NCI-H510A treated with DMSO at 0.1 percent for 48 hours (cell line): ENCODE measurements around the gene TBC1D2B.
A peak's percentile ranks its signal among the peaks of the same experiment; 100 is the strongest.

Source experiments
- DNase-seq: peaks from one replicate; lab custom pipeline; 2025; lab: John Stamatoyannopoulos, UW

TBC1D2B gene

DNA sequence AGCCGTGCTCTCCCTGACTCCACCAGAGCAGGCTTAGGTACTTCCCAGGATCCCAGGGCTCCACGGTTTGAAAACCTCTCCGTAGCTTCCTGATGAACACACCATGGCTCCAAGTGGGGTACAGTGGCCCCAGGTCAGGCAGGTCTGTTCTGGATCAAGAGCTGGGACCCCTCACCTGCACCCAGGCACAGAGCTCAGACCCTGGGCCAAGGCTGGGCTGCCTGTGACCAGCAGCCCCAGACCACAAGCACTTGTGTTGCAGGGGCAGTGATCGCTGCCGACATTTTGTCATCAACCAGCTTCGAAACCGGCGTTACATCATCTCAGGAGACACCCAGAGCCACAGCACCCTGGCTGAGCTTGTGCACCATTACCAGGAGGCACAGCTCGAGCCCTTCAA, 20.2 kb upstream of the TBC1D2B start:
- no peak for DNase-seq

DNA sequence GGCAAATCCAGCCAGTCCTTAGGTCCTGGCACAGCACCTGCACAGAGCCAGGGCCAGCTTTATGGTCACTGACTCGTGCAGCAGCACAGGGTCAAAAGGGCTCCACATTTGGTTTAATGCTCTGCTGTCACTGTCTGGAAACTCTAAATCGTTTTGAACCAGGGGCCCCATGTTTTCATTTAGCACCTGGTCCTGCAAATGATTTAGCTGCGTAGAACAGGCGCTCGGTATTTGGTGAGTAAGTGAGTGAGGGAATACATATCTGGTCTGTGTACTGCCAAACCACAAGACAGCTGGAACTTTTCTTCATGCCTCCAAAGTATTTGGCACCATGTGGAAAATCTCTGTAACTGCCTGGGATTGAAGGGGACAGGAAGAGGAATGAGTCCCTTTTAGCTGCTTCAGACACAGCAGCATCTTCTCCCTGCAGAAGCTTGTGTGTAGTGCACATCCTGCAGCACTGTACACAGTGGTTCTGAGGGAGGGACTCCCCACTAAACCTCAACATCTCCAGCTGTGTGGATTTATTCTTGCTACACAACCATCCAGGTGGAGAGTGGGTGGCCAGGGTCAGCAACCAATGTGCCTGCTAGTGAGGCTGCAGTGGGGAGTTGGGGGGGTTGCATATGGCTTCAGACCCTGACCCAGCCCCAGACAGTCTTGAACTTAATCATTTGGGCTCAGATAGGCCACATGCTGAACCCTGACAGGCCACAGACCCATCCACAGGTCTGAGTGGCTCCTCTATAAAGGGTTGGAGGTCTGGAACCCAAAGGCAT, 15.9 kb upstream of the TBC1D2B start:
- DNase-seq = no peak

GRCh38 chr15:78092261-78093041, 14.9 kb upstream of the TBC1D2B start, which contains the start of gene SH2D7:
SH2D7 (plus strand) TSS chr15:78092561; CDS start chr15:78092585, 24 bp downstream.
- no peak for DNase-seq

DNA sequence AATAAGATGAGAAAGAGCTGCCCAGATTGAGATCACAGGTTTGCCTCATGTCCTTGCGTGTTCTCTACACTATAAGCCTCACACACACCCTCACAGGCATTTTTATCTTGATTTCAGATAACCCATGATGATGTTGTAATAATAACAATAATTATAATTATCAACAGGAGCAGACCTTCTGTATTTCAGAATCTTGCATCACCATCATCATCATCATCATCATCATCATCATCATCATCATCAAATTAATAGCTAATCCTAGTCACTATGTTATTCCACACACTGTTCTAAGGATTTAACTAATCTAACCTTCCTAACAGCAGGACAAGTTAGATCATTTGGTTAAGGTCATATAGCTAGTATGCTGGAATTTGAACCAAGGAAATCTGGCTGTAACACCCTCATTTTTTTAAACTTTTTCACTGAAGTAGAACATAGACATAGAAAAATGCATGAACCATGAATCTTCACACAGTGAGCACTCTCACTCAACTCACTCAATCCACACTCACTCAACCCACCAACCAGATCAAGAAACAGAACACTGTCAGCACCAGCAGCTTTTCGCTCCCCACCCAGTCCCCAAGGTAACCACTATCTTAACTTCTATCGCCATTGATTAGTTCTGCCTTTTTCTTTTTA, 13.0 kb upstream of the TBC1D2B start:
- DNase-seq = no peak

- DNase-seq = no peak
These were observed 11.2 kb upstream of the TBC1D2B start for GRCh38 chr15:78088773-78089080.

DNA sequence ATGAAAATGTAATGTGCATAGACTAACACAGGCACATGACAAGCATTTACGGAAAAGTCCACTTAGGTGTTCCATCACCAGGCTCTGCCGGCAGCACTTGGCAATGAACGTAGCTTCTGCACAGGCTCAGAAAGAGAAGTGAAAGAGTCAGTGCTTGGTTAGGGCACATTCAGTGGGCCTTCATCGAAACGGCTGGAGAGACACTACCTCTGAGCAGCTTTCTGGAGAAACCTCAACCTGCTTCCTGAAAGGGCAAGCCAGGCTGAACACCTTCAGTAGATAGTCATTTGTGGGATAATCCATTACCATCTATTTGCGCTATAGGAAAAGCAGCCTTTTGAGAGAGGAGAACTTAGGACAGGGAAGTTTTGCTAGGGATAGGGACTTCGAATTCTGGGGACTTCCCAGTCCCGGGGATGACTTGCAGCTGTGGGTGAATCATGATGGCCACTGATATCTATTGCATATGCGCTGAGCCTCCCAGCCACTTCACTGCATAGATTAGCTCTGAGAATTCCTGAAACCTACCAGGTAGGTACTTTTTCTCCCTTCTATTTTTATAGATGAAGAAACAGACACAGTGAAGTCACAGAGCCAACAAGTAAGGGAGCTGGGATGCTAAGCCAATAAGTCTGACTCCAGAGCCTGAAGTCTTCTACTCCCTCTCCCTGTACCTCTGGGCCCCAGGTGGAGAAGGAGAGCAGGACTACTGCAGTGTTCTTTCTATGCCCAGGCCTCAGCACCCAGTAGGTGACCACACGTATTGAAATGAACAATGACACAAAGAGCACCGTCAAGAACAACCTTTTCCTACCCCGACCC, 10.7 kb upstream of the TBC1D2B start:
- DNase-seq = no peak

DNA sequence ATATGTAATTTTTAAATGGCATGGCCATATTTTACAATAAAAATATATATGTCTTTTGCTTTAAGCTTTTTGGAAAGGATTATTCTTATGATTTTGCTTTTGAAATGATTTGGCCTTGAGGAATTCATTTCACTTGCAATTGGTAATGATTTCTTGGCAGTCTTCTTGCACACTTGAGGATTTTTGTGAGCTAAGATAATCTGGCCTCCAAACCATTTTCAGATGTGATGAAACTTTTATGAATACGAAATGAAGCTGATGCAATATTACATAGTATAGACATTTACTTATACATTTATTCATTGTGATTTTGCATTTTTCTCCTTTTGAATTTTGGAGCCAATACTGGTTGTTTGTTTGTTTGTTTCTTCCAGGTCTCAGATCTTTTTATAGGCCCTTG, 8.4 kb upstream of the TBC1D2B start:
- no peak for DNase-seq

DNA sequence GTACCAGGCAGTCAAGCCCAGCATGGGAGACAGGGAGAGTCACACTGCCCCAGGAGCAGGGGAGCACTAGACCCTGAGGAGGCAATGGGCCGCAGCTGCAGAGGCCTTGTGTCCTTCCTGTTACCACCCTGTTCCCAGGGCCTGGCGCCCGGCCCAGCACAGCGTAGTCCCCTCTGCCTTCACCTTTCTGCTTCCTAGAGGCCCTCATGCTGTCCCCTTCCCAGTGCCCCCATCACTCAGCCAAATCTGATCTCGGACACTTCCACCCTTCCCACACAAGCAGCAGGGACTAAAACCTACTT, 6.9 kb upstream of the TBC1D2B start:
- DNase-seq = no peak

GRCh38 chr15:78083687-78084448, 6.4 kb upstream of the TBC1D2B start:
- no peak for DNase-seq

DNA sequence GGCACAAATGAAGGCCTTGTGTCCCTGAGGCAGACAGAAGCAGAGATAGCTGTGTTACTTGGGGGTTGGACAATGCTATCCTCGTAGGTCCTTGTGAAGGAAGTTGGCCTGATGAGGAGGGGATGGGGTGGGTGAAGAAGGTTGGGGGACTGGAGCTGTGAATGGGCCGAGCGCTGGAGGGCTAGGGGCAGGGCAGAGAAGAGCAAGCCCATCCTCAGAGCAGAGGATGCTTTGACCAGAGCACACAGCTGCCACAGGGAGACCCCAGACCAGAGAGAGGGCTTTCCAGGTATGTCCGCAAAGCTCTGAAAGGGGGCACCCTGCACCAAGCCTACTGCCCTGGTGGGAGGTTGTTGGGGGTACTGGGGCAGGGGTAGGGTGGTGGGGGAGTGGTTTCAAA, 5.7 kb upstream of the TBC1D2B start:
- no peak for DNase-seq

GRCh38 chr15:78082743-78083110, 5.2 kb upstream of the TBC1D2B start:
- no peak for DNase-seq

- DNase-seq = no peak
These were observed 4.7 kb upstream of the TBC1D2B start for GRCh38 chr15:78082106-78082742.

- no peak for DNase-seq
These were observed 2.6 kb upstream of the TBC1D2B start for GRCh38 chr15:78080088-78080460.

DNA sequence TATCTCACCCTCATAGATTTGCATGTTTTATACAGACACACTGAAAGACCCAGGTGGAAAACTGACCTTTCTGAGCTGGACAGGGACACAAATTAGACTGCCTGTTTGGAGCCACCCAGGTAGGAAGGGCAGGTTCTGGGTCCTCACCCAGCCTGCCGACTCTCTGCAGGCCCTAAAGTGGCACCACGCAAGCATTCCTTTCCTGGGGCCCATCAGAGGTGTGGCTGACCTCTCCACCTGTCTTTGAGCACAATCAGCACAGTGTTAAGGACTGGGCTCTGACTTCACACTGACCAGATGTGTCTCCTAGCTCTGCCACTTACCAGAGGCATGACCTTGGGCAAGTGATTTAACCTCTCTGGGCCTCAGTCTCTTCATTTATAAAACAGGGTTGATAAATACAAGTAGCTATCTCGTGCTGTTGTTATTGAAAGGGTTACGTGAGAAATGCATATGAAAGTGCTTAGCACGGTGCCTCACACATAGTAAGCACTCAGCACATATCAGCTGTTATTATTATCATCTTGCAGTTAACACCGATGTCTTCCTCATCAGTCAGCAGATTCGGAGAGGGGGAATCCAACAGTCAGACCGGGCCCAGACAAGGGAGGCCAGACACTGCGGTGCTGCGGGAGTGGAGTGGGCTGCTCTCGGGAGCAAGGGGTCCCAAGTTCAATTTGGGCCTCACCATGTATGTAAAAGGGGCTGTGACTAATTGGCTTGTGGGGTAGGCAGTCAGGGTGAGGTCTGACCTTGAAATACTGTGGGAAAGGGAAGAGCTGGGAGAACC, 2.0 kb upstream of the TBC1D2B start:
- no peak for DNase-seq

DNA sequence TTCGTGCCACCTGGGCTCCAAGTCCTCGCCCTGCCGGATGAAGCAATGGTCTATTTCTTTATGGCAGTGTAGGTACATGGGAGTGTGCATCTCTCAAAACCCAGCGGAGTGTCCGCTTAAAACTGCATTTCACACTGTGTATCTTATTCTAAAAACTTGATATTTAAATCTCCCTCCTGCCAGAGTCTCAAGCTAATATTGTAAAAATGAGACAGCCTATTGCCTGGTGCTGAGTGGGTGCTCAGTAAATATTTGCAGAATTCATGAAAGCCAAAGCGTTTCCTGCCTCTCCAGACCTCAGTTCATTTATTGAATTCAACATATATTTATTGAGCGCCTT, 330 bp upstream of the TBC1D2B start:
- DNase-seq = no peak

GRCh38 chr15:78076231-78077052, 1.1 kb downstream of the TBC1D2B start:
- no peak for DNase-seq

DNA sequence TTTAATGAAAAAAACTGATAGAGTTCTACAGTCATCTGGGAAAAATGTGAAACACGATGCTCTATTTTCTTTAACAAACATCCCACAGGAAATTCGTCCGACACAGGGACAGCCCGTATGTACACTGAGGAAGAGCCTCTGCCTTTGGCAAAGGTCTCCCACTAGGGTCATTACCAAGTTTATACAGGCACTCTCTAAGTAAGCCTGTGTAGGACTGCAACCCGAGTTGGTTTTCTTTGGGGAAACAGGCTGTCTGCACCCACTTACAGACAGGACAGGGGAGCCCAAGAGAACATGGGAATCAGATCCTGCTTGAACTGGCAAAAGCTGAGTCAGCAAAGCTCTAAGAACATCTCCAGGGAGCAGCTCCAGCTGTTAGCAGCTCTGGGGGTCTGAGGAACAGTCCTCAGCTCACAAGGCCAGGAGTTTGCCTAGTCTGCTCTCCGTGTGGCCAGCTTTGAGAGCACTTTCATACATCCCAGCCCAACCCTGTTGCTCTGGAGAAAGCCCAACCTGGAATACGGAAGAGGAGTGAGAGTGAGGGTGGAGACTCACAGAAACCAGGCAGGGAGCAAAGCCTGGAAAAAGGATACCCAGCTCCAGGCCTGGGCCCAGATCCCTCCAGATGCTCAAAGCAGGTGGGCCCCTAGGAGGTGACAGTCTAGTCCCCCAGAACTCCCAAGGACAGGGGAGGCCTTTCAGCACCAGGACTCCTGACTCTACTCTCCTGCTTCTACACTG, 1.9 kb downstream of the TBC1D2B start:
- peak; percentile 51 for DNase-seq

DNA sequence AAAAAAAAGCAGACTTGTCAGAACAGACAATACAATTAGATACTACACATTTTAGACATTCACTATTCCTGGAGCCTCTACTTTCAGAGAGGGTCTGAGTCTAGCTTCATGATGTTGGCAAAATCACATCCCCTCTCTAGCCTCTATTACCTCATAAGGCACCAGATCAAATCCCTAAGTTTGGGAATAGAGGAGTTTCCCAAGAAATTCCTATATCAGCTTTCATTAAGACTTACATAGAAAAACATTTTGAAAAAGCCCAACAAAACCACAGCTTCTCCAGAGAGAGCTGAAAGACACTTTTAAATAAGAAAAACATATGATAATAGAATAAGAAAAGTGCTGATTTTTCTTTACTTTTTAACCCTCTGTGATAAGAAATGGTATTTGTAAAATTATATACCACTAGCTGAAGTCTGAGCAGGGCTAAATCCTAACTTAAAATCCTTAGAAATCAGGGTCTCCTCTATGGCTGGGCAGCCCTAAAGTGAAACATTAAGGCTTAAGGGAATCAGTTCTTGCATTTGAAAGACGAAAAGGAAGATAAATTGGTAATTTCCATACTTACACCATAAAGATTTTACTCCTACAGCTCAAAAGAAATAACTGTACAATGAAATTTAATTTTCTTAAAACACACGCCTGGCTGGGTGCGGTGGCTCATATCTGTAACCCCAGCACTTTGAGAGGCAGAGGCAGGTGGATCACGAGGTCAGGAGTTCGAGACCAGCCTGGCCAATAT, 4.3 kb downstream of the TBC1D2B start:
- no peak for DNase-seq
